ENCODE measurements around the gene POLR2E. TPM values are rescaled to one million over a fixed set of nuclear protein-coding genes. Genes with fewer than 3 reads are reported as not detected.

Gene POLR2E
- total and polyA plus RNA-seq, 8 donors, result 24.5 to 361 (median 91.0) TPM

DNA sequence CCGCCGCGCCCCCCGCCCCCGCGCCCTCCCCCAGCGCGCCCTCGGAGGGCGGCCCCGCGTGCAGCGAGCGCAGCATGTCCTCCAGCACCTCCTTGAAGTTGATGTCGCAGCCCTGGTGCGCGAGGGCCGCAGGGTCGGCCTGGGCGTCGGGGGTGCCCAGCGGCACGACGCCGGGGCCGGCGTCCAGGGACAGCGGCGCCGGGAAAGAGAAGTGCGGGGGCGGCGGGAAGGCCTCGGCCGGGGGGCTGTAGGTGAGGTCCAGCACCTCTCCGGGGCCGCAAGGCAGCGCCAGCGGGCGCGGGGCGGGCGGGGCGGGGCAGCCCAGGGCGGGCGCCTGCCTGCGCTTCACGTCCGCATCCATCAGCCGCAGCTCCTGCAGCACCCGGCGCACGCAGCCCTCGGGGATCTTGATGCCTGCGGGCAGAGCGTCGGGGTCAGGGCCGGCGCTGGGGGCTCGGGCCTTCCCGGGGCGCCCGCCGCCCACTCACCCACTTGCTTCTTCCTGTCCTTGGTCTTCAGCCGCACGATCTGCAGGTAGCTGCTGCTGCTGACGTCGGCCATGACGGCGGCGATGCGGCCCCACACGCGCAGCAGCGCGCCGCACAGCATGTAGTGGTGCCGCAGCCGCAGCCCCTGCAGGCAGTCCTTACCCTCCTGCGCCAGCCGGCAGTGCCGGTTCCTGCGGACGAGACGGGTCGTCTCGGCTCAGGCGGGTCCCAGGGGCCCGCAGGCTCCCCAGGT, 13.3 kb upstream of the POLR2E start:
- Histone ChIP-seq H3K4me1 (peaks cover 27 to 57% (median 52%) of the 10 kb centered on the region in 4 donors), H3K27ac (no peak overlapping the region), H3K9me3 (no peaks in the 10 kb centered on the region), H3K27me3 (no peaks in the 10 kb centered on the region), H3K4me3 (no peak overlapping the region), H3K36me3 (peaks cover 49 to 79% (median 76%) of the 10 kb centered on the region in 4 donors)
- WGBS, 5 donors, result 93 to 96% (median 94%) methylated on average over 43 to 89 of the region's 89 CpGs
- no peak for DNase-seq
- TF ChIP-seq, protein P1, sequence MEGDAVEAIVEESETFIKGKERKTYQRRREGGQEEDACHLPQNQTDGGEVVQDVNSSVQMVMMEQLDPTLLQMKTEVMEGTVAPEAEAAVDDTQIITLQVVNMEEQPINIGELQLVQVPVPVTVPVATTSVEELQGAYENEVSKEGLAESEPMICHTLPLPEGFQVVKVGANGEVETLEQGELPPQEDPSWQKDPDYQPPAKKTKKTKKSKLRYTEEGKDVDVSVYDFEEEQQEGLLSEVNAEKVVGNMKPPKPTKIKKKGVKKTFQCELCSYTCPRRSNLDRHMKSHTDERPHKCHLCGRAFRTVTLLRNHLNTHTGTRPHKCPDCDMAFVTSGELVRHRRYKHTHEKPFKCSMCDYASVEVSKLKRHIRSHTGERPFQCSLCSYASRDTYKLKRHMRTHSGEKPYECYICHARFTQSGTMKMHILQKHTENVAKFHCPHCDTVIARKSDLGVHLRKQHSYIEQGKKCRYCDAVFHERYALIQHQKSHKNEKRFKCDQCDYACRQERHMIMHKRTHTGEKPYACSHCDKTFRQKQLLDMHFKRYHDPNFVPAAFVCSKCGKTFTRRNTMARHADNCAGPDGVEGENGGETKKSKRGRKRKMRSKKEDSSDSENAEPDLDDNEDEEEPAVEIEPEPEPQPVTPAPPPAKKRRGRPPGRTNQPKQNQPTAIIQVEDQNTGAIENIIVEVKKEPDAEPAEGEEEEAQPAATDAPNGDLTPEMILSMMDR (IDR thresholded peaks at IDR 0.05), result no peak
- TF ChIP-seq EP300 (IDR thresholded peaks at IDR 0.05) (no peak), POLR2A (IDR thresholded peaks at IDR 0.05) (no peak), POLR2AphosphoS5 (IDR thresholded peaks at IDR 0.05) (peak in 1 of 3 donors; percentile 3)
- intact Hi-C loops (cut with DNase I; ENCODE audit: low total_unique reads), result no loop called here

DNA sequence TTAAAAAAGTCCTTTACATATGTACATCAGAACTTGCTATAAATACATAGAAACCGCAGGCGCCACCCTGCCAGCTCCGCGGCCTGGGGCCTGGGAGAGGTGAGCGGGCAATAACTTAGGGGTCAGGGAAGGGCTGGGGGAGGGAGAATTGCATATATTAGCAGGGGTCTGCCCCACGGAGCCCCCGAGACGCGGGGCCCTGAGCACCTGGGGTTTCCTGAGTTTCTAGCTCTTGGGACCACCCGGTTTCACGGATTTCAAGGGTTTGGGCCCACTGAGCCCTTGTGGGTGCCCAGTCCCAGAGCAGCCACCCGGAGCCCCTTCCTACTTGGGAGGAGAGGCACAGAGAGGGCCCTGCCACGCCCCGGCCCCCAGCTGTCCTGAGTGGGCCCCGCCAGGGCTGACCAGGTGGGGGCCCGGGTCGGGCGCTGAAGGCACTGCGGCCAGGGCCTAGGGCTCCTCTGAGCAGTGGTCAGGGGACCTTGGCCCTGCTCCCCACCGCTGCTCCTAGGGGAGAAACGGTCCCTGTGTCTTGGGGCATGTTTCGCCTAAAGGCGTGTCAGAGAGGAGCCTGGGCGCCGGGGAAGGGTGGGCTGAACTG, 12.6 kb upstream of the POLR2E start:
- Histone ChIP-seq H3K4me3 (no peak overlapping the region), H3K36me3 (peaks cover 49 to 72% (median 72%) of the 10 kb centered on the region in 4 donors), H3K4me1 (peaks cover 27 to 57% (median 52%) of the 10 kb centered on the region in 4 donors), H3K27ac (peak overlapping the region in 2 of 5 donors; percentile 49 to 99), H3K27me3 (no peaks in the 10 kb centered on the region), H3K9me3 (no peaks in the 10 kb centered on the region)
- 90 to 93% (median 90%) methylated on average over 17 to 25 of the region's 25 CpGs for WGBS, 5 donors
- no peak for TF ChIP-seq EP300 (IDR thresholded peaks at IDR 0.05)
- TF ChIP-seq, protein P1 (IDR thresholded peaks at IDR 0.05), result no peak
- TF ChIP-seq POLR2A (IDR thresholded peaks at IDR 0.05), result no peak
- TF ChIP-seq POLR2AphosphoS5 (IDR thresholded peaks at IDR 0.05), result no peak
- DNase-seq, result no peak
- intact Hi-C loops (cut with DNase I; ENCODE audit: low total_unique reads), result no loop called here

DNA sequence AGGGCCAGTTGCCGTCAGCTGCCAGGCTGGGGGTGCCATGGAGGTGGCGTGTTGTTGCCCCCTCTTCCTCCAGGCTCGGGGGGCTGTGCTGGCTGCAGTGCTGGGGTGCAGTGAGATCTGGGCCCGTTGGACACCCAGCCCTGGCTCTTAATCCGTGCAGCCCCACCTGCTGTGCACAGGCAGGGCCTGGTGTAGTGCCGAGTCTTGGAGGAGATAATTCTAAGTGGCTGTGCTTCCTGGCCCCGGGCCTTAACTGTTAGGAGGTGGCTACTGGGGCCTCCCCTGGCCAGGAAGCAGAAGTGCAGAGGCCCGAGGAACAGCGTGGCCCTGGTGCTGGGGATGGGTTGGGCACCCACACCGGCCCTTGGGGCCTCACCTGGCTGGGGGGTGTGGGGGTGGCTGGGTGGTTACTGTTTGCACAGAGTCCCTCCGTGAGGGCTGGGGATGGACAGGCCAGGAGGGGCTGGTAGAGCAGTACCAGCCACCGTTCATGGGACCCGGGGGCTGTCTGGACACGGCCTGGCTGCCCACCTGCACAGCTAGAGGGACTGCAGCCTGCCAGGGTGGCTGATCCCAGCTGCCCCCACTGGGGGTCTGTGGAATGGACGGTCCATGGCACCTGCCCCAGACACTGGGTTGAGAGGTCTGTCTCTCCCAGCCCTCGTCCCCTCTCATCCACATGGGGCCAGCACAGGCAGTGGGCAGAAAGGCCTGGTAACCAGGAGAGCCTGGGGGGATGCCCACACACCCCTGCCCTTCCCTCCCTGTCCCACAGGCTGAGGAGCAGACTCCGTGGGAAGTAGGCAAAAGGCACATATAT, 11.9 kb upstream of the POLR2E start:
- 45 to 57% (median 56%) methylated on average over 10 to 17 of the region's 17 CpGs for WGBS, 5 donors
- H3K4me1 ChIP-seq, result peaks cover 27 to 57% (median 52%) of the 10 kb centered on the region in 4 donors
- no peaks in the 10 kb centered on the region for H3K27me3 ChIP-seq
- H3K9me3 ChIP-seq, result no peaks in the 10 kb centered on the region
- H3K4me3 ChIP-seq, result peak overlapping the region in 1 of 4 donors; percentile 7
- peak overlapping the region in 2 of 5 donors; percentile 49 to 99 for H3K27ac ChIP-seq
- intact Hi-C loops (cut with DNase I; ENCODE audit: low total_unique reads), result no loop called here
- DNase-seq, result peak in 1 of 2 donors; percentile 48
- TF ChIP-seq, protein P1 (IDR thresholded peaks at IDR 0.05), result no peak
- TF ChIP-seq POLR2AphosphoS5 (IDR thresholded peaks at IDR 0.05) (no peak), POLR2A (IDR thresholded peaks at IDR 0.05) (no peak), EP300 (IDR thresholded peaks at IDR 0.05) (no peak)
- peaks cover 48 to 65% (median 64%) of the 10 kb centered on the region in 4 donors for H3K36me3 ChIP-seq
